ENCODE results near the gene FRMD1. TPM values are rescaled to one million over a fixed set of nuclear protein-coding genes. Genes with fewer than 3 reads are reported as not detected.

Gene FRMD1
- total RNA-seq, 2 experiments from 2014 or later, result not detected

GRCh38 chr6:168107191-168107983, 28.4 kb upstream of the FRMD1 start:
- Mint-ChIP-seq H3K4me3 (no peak overlapping the region), H3K27ac (no peak overlapping the region), H3K9me3 (no peaks in the 10 kb centered on the region), H3K4me1 (ENCODE audit: low read depth) (no peaks in the 10 kb centered on the region), H3K27me3 (ENCODE audit: low read depth) (peaks cover 33% of the 10 kb centered on the region), H3K36me3 (ENCODE audit: low read depth) (no peaks in the 10 kb centered on the region)
- CTCF ChIA-PET, result no interaction called here
- DNase-seq, result no peak
- intact Hi-C loops (cut with micrococcal nuclease), result no loop called here

GRCh38 chr6:168106633-168107005, 27.6 kb upstream of the FRMD1 start:
- no peak for DNase-seq
- CTCF ChIA-PET, result no interaction called here
- H3K36me3 Mint-ChIP-seq (ENCODE audit: low read depth), result no peaks in the 10 kb centered on the region
- H3K4me3 Mint-ChIP-seq, result no peak overlapping the region
- no peak overlapping the region for H3K27ac Mint-ChIP-seq
- H3K4me1 Mint-ChIP-seq (ENCODE audit: low read depth), result no peaks in the 10 kb centered on the region
- intact Hi-C loops (cut with micrococcal nuclease), result no loop called here
- peaks cover 40% of the 10 kb centered on the region for H3K27me3 Mint-ChIP-seq (ENCODE audit: low read depth)
- H3K9me3 Mint-ChIP-seq, result no peaks in the 10 kb centered on the region

DNA sequence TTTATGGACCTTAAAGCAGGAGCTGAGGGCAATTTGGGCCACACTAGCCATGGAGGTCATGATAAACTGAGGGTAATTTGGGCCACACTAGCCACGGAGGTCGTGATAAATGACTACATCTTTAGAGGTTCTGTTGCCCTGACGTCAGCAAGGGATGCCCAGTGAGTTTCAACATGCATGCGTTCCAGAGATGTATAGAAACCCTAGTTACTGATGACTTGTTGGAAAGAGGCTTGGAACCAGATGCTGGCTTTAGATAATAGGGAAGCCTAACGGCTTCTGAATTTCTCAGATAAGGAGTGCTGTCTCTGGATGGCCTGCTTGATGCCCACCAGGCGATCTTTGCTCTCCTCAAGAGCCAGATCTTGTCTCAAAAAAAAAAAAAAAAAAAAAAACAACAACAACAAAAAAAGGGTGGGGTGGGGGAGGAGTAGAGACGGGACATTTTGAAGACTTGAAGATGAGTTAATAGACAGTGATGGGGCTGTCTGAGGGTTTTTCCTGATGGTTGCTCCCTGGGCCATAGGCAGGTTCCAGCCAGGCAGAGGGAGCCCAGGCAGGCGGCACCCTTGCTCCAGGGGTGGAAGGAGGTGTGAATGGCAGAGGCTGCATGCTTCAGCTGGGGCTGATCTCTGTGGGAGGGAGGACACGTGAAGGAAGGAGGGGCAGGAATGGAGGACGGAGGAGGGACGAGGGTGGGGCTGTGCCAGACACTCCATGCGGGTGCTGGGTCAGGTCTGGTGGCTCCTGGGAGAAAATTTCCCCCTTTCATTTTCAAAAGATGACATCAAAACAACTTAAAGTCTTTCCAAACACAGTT, 27.0 kb upstream of the FRMD1 start:
- peaks cover 41% of the 10 kb centered on the region for H3K27me3 Mint-ChIP-seq (ENCODE audit: low read depth)
- no peak overlapping the region for H3K4me3 Mint-ChIP-seq
- no peaks in the 10 kb centered on the region for H3K36me3 Mint-ChIP-seq (ENCODE audit: low read depth)
- no peaks in the 10 kb centered on the region for H3K4me1 Mint-ChIP-seq (ENCODE audit: low read depth)
- CTCF ChIA-PET, result no interaction called here
- no peaks in the 10 kb centered on the region for H3K9me3 Mint-ChIP-seq
- no peak overlapping the region for H3K27ac Mint-ChIP-seq
- DNase-seq, result no peak
- intact Hi-C loops (cut with micrococcal nuclease), result no loop called here

GRCh38 chr6:168104636-168105035, 25.6 kb upstream of the FRMD1 start:
- no peaks in the 10 kb centered on the region for H3K36me3 Mint-ChIP-seq (ENCODE audit: low read depth)
- no peak overlapping the region for H3K27ac Mint-ChIP-seq
- peaks cover 47% of the 10 kb centered on the region for H3K27me3 Mint-ChIP-seq (ENCODE audit: low read depth)
- no peaks in the 10 kb centered on the region for H3K9me3 Mint-ChIP-seq
- CTCF ChIA-PET, result no interaction called here
- no peaks in the 10 kb centered on the region for H3K4me1 Mint-ChIP-seq (ENCODE audit: low read depth)
- no peak for DNase-seq
- intact Hi-C loops (cut with micrococcal nuclease), result no loop called here
- no peak overlapping the region for H3K4me3 Mint-ChIP-seq

GRCh38 chr6:168103050-168103830, 24.2 kb upstream of the FRMD1 start:
- no peak overlapping the region for H3K27ac Mint-ChIP-seq
- H3K36me3 Mint-ChIP-seq (ENCODE audit: low read depth), result no peaks in the 10 kb centered on the region
- no peak overlapping the region for H3K4me3 Mint-ChIP-seq
- H3K4me1 Mint-ChIP-seq (ENCODE audit: low read depth), result no peaks in the 10 kb centered on the region
- no peaks in the 10 kb centered on the region for H3K9me3 Mint-ChIP-seq
- no peak for DNase-seq
- intact Hi-C loops (cut with micrococcal nuclease), result no loop called here
- H3K27me3 Mint-ChIP-seq (ENCODE audit: low read depth), result peaks cover 52% of the 10 kb centered on the region
- CTCF ChIA-PET, result no interaction called here

- H3K4me1 Mint-ChIP-seq (ENCODE audit: low read depth), result no peaks in the 10 kb centered on the region
- H3K9me3 Mint-ChIP-seq, result no peaks in the 10 kb centered on the region
- intact Hi-C loops (cut with micrococcal nuclease), result no loop called here
- H3K36me3 Mint-ChIP-seq (ENCODE audit: low read depth), result no peaks in the 10 kb centered on the region
- no peak overlapping the region for H3K4me3 Mint-ChIP-seq
- H3K27me3 Mint-ChIP-seq (ENCODE audit: low read depth), result peaks cover 57% of the 10 kb centered on the region
- DNase-seq, result no peak
- H3K27ac Mint-ChIP-seq, result no peak overlapping the region
- CTCF ChIA-PET, result no interaction called here
Observed at GRCh38 chr6:168102315-168102985, 23.4 kb upstream of the FRMD1 start.

DNA sequence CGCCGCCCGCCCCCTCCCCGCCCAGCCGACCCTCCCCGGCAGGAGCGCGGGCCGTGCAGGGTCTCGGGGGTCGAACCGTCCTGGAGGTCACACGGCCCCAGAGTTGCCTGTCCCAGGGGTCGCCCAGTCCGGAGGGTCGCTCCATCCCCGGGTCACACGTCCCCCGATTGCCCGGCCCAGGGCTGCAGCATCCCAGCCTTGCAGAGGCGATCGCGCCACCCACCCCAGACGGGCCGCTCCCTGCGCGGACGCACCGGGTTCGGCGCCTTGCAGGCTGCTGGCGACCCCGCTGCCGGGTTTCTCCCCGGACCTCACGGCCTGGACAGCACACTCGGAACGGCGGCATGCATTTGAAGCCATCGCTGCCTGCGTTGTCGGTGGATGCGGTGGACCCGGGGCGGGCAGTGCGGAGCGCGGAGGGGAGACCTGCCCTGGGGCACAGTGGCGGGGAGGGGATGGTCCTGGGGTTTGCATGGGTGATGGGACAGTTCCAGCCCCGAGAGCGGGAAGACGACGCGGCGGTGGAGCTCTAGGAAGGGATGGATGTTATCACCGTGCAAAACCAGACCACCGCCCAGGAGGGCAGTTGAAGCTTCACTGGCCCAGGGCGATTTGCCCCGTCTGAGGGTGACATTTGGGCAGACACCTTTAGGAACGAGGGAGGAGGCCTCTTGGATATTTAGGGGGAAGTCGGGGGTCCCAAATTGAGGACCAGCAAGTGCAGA, 22.7 kb upstream of the FRMD1 start:
- H3K9me3 Mint-ChIP-seq, result no peaks in the 10 kb centered on the region
- peaks cover 57% of the 10 kb centered on the region for H3K27me3 Mint-ChIP-seq (ENCODE audit: low read depth)
- no peaks in the 10 kb centered on the region for H3K36me3 Mint-ChIP-seq (ENCODE audit: low read depth)

GRCh38 chr6:168100803-168101589, 22.0 kb upstream of the FRMD1 start:
- intact Hi-C loops (cut with micrococcal nuclease), result no loop called here
- CTCF ChIA-PET, result no interaction called here
- no peaks in the 10 kb centered on the region for H3K36me3 Mint-ChIP-seq (ENCODE audit: low read depth)
- no peaks in the 10 kb centered on the region for H3K4me1 Mint-ChIP-seq (ENCODE audit: low read depth)
- H3K27ac Mint-ChIP-seq, result no peak overlapping the region
- no peak overlapping the region for H3K4me3 Mint-ChIP-seq
- no peaks in the 10 kb centered on the region for H3K9me3 Mint-ChIP-seq
- DNase-seq, result no peak
- peaks cover 53% of the 10 kb centered on the region for H3K27me3 Mint-ChIP-seq (ENCODE audit: low read depth)

More for the DNA sequence above, 22.7 kb upstream of the FRMD1 start:
- Mint-ChIP-seq H3K4me3 (no peak overlapping the region), H3K4me1 (ENCODE audit: low read depth) (no peaks in the 10 kb centered on the region), H3K27ac (no peak overlapping the region)
- intact Hi-C loops (cut with micrococcal nuclease), result no loop called here
- DNase-seq, result no peak
- CTCF ChIA-PET, result no interaction called here

- Mint-ChIP-seq H3K9me3 (no peaks in the 10 kb centered on the region), H3K36me3 (ENCODE audit: low read depth) (no peaks in the 10 kb centered on the region), H3K27me3 (ENCODE audit: low read depth) (peaks cover 49% of the 10 kb centered on the region), H3K4me3 (no peak overlapping the region), H3K4me1 (ENCODE audit: low read depth) (no peaks in the 10 kb centered on the region), H3K27ac (no peak overlapping the region)
- no peak for DNase-seq
- CTCF ChIA-PET, result no interaction called here
- intact Hi-C loops (cut with micrococcal nuclease), result no loop called here
Observed at GRCh38 chr6:168100011-168100802, 21.2 kb upstream of the FRMD1 start.

DNA sequence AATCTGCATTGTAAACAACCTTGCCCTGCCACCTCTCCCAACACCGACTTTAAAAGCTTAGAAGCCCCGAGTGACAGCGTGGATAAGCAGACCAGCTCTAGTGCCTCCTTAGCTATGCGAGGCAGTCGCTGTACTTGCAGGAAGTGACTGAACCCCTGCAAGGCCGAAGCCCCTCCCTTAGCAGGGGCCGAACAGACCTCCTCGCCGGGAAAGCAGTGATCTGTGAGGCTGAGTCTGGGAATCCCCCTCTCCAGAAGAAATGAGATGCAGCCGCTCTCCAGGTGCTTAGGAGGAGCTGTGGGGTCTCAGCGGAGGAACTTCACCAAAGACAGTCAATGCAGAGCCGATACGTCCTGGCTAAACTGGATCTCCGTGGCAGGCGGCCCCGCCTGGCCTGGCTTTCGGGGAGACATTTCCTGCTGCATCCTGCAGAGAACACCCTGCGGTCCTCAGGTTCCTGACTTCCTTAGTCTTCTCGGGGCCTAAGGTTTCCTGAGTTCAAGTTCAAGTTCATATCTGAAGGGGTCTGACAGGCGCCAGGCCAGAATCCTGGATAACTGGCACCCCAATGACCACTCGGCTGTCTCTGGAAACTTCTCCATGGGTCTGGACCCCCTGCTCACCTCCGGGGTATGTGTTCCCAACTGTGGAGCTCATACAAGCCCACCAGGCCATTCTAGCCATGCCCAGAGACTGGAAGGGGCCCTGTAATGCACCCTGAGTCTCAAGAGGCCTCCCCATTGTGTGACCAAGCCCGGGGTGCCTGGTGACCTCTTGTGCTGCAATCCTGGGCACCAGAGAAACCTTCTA, 20.4 kb upstream of the FRMD1 start:
- CTCF ChIA-PET, result interaction anchor here (0.6 kb wide), 1 partner anchor 271 kb away, joined by 3 read pairs; no protein-coding TSS in a partner anchor
- Mint-ChIP-seq H3K36me3 (ENCODE audit: low read depth) (no peaks in the 10 kb centered on the region), H3K27ac (no peak overlapping the region), H3K9me3 (no peaks in the 10 kb centered on the region), H3K27me3 (ENCODE audit: low read depth) (peaks cover 43% of the 10 kb centered on the region), H3K4me3 (no peak overlapping the region), H3K4me1 (ENCODE audit: low read depth) (no peaks in the 10 kb centered on the region)
- intact Hi-C loops (cut with micrococcal nuclease), result no loop called here
- DNase-seq, result no peak
